Measurements from ENCODE around the gene DEPP1. TPM values are rescaled to one million over a fixed set of nuclear protein-coding genes. Genes with fewer than 3 reads are reported as not detected.

The DEPP1 gene
- total RNA-seq, 1 experiment from 2014 or later = 0.54 TPM

DNA sequence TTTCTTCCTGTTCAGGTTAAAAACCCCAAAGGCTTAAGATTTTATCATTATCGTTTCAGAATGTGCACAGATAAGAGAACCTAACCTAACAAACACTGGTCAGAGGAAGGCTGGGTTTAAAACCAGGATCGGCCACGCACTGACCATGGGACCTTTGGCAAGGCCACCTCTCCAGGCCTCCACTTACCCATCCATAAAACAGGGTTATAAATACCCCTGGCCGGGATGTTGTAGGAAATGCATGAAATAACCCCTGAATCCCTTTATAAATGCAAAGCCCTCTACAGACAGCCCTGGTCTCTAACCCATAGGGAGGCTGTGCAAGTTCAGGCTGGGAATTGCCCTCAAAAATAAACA lies 418 bp downstream of the DEPP1 start:
- ChIA-PET POLR2A (ENCODE audit: low non-redundant PET) (no interaction called here), CTCF (interaction anchor here (1.0 kb wide), 1 partner anchor 45 kb away, joined by 3 read pairs; no protein-coding TSS in a partner anchor)
- Histone ChIP-seq H3K4me1 (ENCODE audit: insufficient read depth, low read length, poor library complexity, severe bottlenecking) (peaks cover 31% of the 10 kb centered on the region), H3K36me3 (ENCODE audit: insufficient read depth, low read length, poor library complexity, severe bottlenecking) (no peaks in the 10 kb centered on the region), H3K27ac (ENCODE audit: low read depth, low read length, poor library complexity, severe bottlenecking) (peak overlapping the region; percentile 51), H3K9me3 (ENCODE audit: low read depth, low read length, poor library complexity, severe bottlenecking) (no peaks in the 10 kb centered on the region), H3K27me3 (replicated peaks; ENCODE audit: insufficient read depth, low read depth, low read length, poor library complexity) (no peaks in the 10 kb centered on the region), H3K4me3 (ENCODE audit: low read depth, low read length, poor library complexity, severe bottlenecking) (peak overlapping the region; percentile 18)
- no TSS peak for BruUV-seq (replicated peaks)
- TF ChIP-seq CTCF (conservative IDR thresholded peaks at IDR 0.05; ENCODE audit: low read depth, low read length) (no peak), EZH2 (IDR thresholded peaks at IDR 0.05; ENCODE audit: borderline replicate concordance, low read depth, low read length, poor library complexity, severe bottlenecking) (no peak)
- no peak for DNase-seq (ENCODE audit: low spot score)
- intact Hi-C loops (cut with micrococcal nuclease; ENCODE audit: unreplicated experiment) = loop anchor here (5.0 to 10.0 kb wide), 2 partner anchors 46 to 1303 kb away; no protein-coding TSS in a partner anchor

DNA sequence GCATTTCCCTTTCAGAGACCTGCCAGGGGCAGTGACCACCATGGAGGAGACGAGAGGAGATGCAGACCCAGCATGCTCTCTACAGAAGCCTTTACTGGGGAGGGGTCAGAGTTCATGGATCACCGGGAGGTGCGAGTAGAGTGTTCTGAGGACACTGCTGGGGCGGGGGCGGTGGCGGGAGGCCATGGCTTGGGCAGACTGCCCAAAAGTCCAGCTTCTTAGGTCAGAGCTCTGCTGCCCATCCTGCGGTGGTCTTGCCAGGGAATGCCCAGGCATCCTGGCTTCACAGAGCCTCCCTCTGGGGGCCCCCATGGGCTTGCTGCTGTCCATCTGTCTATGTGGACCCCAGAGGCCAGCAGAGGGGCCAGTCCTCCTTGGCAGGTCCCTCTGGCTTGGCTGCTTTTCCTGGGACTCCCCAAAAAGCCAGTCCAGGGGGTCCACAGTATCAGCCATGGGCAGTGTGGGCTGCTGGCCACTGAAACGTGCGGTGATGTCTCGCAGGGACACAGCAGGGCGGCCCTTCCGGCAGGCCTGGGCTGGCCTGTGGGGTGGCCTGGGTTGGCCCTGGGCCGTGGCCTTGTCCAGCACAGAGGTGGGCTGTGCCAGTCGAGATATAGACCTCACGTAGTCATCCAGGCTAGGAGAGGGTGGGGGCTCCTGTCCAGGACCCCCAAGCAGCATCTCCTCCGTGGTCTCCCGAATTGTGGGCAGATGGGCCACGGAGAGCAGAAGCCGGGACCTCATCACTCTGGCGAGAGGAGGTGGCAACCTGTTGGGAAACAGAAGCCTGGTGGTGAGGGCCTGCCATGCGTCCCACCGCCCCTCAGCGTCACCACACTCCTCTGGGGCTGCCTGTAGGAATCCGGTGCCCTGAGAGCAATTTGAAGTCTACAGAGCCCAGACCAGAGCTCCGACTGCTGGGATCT lies 1.1 kb downstream of the DEPP1 start:
- intact Hi-C loops (cut with micrococcal nuclease; ENCODE audit: unreplicated experiment) = loop anchor here (5.0 to 10.0 kb wide), 2 partner anchors 45 to 1303 kb away; no protein-coding TSS in a partner anchor
- Histone ChIP-seq H3K4me1 (ENCODE audit: insufficient read depth, low read length, poor library complexity, severe bottlenecking) (peaks cover 31% of the 10 kb centered on the region), H3K4me3 (ENCODE audit: low read depth, low read length, poor library complexity, severe bottlenecking) (peak overlapping the region; percentile 18), H3K9me3 (ENCODE audit: low read depth, low read length, poor library complexity, severe bottlenecking) (no peaks in the 10 kb centered on the region), H3K27ac (ENCODE audit: low read depth, low read length, poor library complexity, severe bottlenecking) (peak overlapping the region; percentile 51), H3K36me3 (ENCODE audit: insufficient read depth, low read length, poor library complexity, severe bottlenecking) (no peaks in the 10 kb centered on the region), H3K27me3 (replicated peaks; ENCODE audit: insufficient read depth, low read depth, low read length, poor library complexity) (no peaks in the 10 kb centered on the region)
- ChIA-PET CTCF (no interaction called here), POLR2A (ENCODE audit: low non-redundant PET) (no interaction called here)
- no peak for DNase-seq (ENCODE audit: low spot score)
- no peak for TF ChIP-seq CTCF (conservative IDR thresholded peaks at IDR 0.05; ENCODE audit: low read depth, low read length)
- TF ChIP-seq EZH2 (IDR thresholded peaks at IDR 0.05; ENCODE audit: borderline replicate concordance, low read depth, low read length, poor library complexity, severe bottlenecking) = no peak
- BruUV-seq (replicated peaks) = no TSS peak

DNA sequence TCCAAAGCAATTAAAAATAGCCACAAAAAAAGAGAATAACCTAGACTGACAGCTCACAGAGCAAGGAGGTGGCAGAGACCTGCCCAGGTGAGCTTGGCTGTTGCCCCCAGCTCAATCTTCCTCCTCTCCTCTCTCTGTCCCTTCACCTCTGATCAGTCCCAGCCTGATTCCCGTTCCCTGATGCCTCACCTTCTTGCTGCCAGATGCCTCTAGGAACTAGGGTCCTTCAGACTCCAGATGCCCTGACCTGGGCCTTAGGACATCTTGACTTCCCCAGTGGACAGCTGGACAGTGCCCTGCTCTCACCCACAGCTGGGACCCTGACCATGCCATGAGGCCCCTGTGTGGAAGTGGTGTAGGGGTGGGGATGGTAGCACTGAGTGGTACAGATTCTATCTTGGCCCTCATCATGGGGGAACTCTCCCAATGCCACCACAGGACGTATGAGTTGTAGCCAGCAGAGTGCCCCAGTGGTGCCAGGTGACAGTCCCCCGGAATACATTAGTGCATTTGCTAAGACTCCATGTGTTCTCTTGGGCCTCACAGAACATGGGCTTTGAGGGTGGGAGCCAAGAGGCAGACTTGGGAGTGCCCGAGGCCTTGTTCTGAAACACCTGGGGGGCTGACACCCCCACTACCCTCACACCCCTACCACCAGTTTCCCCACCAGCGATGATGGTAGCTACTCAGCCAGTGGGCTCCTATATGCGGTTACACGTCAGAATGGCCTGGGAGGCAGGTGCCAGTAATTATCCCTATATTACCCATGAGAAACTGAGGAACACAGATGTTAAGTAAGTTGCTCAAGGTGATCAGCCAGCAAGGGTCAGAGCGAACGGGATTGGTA lies 2.0 kb downstream of the DEPP1 start:
- POLR2A ChIA-PET (ENCODE audit: low non-redundant PET) = no interaction called here
- BruUV-seq (replicated peaks) = no TSS peak
- no peaks in the 10 kb centered on the region for H3K27me3 ChIP-seq (replicated peaks; ENCODE audit: insufficient read depth, low read depth, low read length, poor library complexity)

More for the DNA sequence above, 2.0 kb downstream of the DEPP1 start:
- intact Hi-C loops (cut with micrococcal nuclease; ENCODE audit: unreplicated experiment) = loop anchor here (5.0 to 10.0 kb wide), 2 partner anchors 44 to 1302 kb away; no protein-coding TSS in a partner anchor
- Histone ChIP-seq H3K9me3 (ENCODE audit: low read depth, low read length, poor library complexity, severe bottlenecking) (no peaks in the 10 kb centered on the region), H3K4me1 (ENCODE audit: insufficient read depth, low read length, poor library complexity, severe bottlenecking) (peaks cover 31% of the 10 kb centered on the region), H3K36me3 (ENCODE audit: insufficient read depth, low read length, poor library complexity, severe bottlenecking) (no peaks in the 10 kb centered on the region), H3K27ac (ENCODE audit: low read depth, low read length, poor library complexity, severe bottlenecking) (no peak overlapping the region), H3K4me3 (ENCODE audit: low read depth, low read length, poor library complexity, severe bottlenecking) (no peak overlapping the region)
- CTCF ChIA-PET = interaction anchor here (0.6 to 1.0 kb wide), 2 partner anchors 44 to 115 kb away, joined by 3 to 10 read pairs; no protein-coding TSS in a partner anchor
- TF ChIP-seq CTCF (conservative IDR thresholded peaks at IDR 0.05; ENCODE audit: low read depth, low read length) = no peak
- TF ChIP-seq EZH2 (IDR thresholded peaks at IDR 0.05; ENCODE audit: borderline replicate concordance, low read depth, low read length, poor library complexity, severe bottlenecking) = no peak
- no peak for DNase-seq (ENCODE audit: low spot score)

All from A673 (cell line).